ENCODE results near the gene TNMD.

Gene TNMD

GRCh38 chrX:100623001-100623400 lies 38.3 kb downstream of the TNMD start:
- no peak for TF ChIP-seq CTCF (IDR thresholded peaks at IDR 0.05)

GRCh38 chrX:100625985-100626491 lies 41.3 kb downstream of the TNMD start:
- TF ChIP-seq CTCF (IDR thresholded peaks at IDR 0.05) = no peak

GRCh38 chrX:100635040-100635439 lies 50.3 kb downstream of the TNMD start:
- TF ChIP-seq CTCF (IDR thresholded peaks at IDR 0.05) = no peak

- no peak for TF ChIP-seq CTCF (IDR thresholded peaks at IDR 0.05)
These were observed 51.2 kb downstream of the TNMD start for GRCh38 chrX:100635989-100636320.

GRCh38 chrX:100636321-100636991 lies 51.7 kb downstream of the TNMD start, which contains the start of gene TSPAN6:
TSS of gene TSPAN6 (minus strand) at chrX:100636806. CDS start at chrX:100636694, 112 bp downstream.
- peak; percentile 49 for TF ChIP-seq CTCF (IDR thresholded peaks at IDR 0.05)

GRCh38 chrX:100642290-100642689 lies 57.6 kb downstream of the TNMD start:
- TF ChIP-seq CTCF (IDR thresholded peaks at IDR 0.05) = no peak

- TF ChIP-seq CTCF (IDR thresholded peaks at IDR 0.05) = no peak
These were observed 58.5 kb downstream of the TNMD start for GRCh38 chrX:100643212-100643611.
